ENCODE data around the gene PLXNA2. TPM values are rescaled to one million over a fixed set of nuclear protein-coding genes. Genes with fewer than 3 reads are reported as not detected.

The PLXNA2 gene
- total RNA-seq, 1 experiment from 2014 or later: 0.89 TPM

DNA sequence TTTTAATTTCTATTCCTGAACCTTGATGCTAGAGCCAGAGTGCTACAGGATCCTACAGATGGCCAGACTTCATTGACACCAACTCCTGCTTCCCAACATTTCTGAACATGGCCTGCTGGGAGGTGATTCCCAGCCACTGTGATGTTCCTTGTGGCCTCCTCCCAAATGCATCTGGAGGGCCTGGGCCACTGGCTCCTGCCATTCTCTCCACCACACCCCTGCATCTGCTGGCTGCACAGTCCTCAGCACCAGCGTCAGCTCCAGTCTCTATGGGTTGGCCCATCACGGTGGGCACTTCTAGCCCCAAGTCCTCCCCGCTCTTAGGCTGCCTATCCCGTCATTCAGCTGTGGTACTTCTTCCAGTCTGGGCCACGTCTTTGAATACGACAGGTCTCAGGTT lies 242.1 kb downstream of the PLXNA2 start (continued):
- no peak for TF ChIP-seq ZNF274 (IDR thresholded peaks at IDR 0.05; ENCODE audit: low read depth, low read length)

DNA sequence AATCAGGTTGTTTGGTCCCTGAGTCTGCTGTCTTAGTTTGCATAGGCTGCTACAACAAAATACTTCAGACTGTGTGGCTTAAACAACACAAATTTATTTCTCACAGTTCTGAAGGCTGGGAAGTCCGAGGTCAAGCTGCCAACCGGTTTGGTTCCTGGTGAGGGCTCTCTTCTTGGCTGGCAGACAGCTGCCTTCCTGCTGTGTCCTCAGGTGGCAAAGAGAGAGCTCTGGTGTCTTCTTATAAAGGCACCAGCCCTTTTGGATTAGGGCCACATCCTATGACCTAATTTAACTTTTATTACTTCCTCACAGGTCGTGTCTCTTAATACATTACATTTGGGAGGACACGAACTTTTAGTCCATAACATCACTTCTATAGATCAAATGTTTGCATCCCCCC lies 243.7 kb downstream of the PLXNA2 start:
- intact Hi-C loops (cut with micrococcal nuclease): no loop called here
- Histone ChIP-seq H3K4me1 (ENCODE audit: control insufficient read depth in 1 of 2, insufficient read depth in 2 of 2, low read length in 2 of 2) (no peaks in the 10 kb centered on the region), H3K4me2 (ENCODE audit: low read length) (no peak overlapping the region), H3K9me3 (ENCODE audit: control insufficient read depth in 1 of 2, insufficient read depth in 1 of 2, low read depth in 1 of 2, low read length in 2 of 2) (no peaks in the 10 kb centered on the region), H2AFZ (ENCODE audit: low read depth, low read length, poor library complexity, severe bottlenecking) (no peak overlapping the region), H3K27me3 (ENCODE audit: insufficient read depth, low read length) (peaks cover 9% of the 10 kb centered on the region), H4K20me1 (ENCODE audit: insufficient read depth) (no peaks in the 10 kb centered on the region), H3K9ac (ENCODE audit: low read length) (no peak overlapping the region), H3K36me3 (ENCODE audit: control insufficient read depth in 1 of 2, insufficient read depth in 2 of 2, low read length in 2 of 2) (no peaks in the 10 kb centered on the region), H3K9me2 (ENCODE audit: insufficient read depth) (no peaks in the 10 kb centered on the region), H3K27ac (ENCODE audit: low read depth, low read length) (no peak overlapping the region), H3K4me3 (replicated peaks in 1 of 2; ENCODE audit: low read depth in 1 of 2, low read length in 2 of 2) (no peak overlapping the region), H3K79me2 (ENCODE audit: insufficient read depth, low read length) (no peaks in the 10 kb centered on the region)
- ChIA-PET CTCF (interaction anchor here (0.5 kb wide), 1 partner anchor 32 kb away, joined by 3 read pairs; no protein-coding TSS in a partner anchor), RAD21 (ENCODE audit: low non-redundant PET in 1 of 2, low total read pairs in 2 of 2, uncharacterized antibody in 2 of 2, unreplicated experiment in 2 of 2) (no interaction called here), POLR2A (no interaction called here)
- TF ChIP-seq POLR2A (IDR thresholded peaks at IDR 0.05; ENCODE audit: borderline replicate concordance, extremely low read depth, insufficient read depth, insufficient read length) (no peak), ZFX (IDR thresholded peaks at IDR 0.05) (no peak), YY1 (IDR thresholded peaks at IDR 0.05; ENCODE audit: extremely low read depth, insufficient replicate concordance, low read depth, low read length) (no peak), RAD21 (IDR thresholded peaks at IDR 0.05; ENCODE audit: low read depth) (no peak), ELF1 (IDR thresholded peaks at IDR 0.05; ENCODE audit: borderline replicate concordance, low read depth) (no peak), CEBPB (IDR thresholded peaks at IDR 0.05; ENCODE audit: low read depth) (no peak), JUND (IDR thresholded peaks at IDR 0.05) (no peak)
- TF ChIP-seq, protein P1, sequence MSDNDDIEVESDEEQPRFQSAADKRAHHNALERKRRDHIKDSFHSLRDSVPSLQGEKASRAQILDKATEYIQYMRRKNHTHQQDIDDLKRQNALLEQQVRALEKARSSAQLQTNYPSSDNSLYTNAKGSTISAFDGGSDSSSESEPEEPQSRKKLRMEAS (IDR thresholded peaks at IDR 0.05): no peak
- TF ChIP-seq, protein P2, sequence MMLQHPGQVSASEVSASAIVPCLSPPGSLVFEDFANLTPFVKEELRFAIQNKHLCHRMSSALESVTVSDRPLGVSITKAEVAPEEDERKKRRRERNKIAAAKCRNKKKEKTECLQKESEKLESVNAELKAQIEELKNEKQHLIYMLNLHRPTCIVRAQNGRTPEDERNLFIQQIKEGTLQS (IDR thresholded peaks at IDR 0.05): no peak
- no peak for ATAC-seq
- no peak for DNase-seq (ENCODE audit: low read depth, low spot score)
- no TSS peak for BruUV-seq (replicated peaks)

DNA sequence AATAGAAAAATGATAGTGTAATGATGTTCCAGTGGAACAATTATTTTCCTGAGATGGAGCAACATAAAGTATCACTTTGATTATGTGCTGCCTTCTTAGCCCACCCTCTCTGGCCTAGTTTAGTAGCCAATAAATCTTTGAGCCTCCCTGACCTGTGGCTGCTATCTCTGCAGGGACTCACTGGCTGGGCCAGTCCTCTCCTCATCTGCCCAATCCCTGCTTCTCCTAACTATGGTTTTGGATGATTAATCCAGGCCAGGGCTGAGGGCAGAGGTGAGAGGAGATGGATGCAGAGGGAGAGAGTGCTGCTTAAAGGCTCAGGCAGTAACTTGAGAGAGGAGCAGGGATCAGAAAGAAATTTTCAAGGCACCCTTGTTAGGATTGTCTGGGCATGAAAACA lies 244.2 kb downstream of the PLXNA2 start:
- no peaks in the 10 kb centered on the region for H3K4me1 ChIP-seq (ENCODE audit: control insufficient read depth in 1 of 2, insufficient read depth in 2 of 2, low read length in 2 of 2)
- H3K27ac ChIP-seq (ENCODE audit: low read depth, low read length): no peak overlapping the region
- CTCF ChIA-PET: interaction anchor here (0.9 to 2.9 kb wide), 2 partner anchors 115 to 245 kb away, joined by 3 to 32 read pairs; no protein-coding TSS in a partner anchor
- RAD21 ChIA-PET (ENCODE audit: low non-redundant PET in 1 of 2, low total read pairs in 2 of 2, uncharacterized antibody in 2 of 2, unreplicated experiment in 2 of 2): no interaction called here
- H3K4me2 ChIP-seq (ENCODE audit: low read length): no peak overlapping the region
- no peak for DNase-seq (ENCODE audit: low read depth, low spot score)
- no peaks in the 10 kb centered on the region for H3K36me3 ChIP-seq (ENCODE audit: control insufficient read depth in 1 of 2, insufficient read depth in 2 of 2, low read length in 2 of 2)
- TF ChIP-seq ELF1 (IDR thresholded peaks at IDR 0.05; ENCODE audit: borderline replicate concordance, low read depth) (no peak), ZNF274 (IDR thresholded peaks at IDR 0.05; ENCODE audit: low read depth, low read length) (no peak), EGR1 (IDR thresholded peaks at IDR 0.05; ENCODE audit: low read depth) (no peak), YY1 (IDR thresholded peaks at IDR 0.05; ENCODE audit: extremely low read depth, insufficient replicate concordance, low read depth, low read length) (no peak), CEBPB (IDR thresholded peaks at IDR 0.05; ENCODE audit: low read depth) (no peak), SRF (IDR thresholded peaks at IDR 0.05; ENCODE audit: low read depth) (no peak), SIN3A (IDR thresholded peaks at IDR 0.05; ENCODE audit: low read depth) (no peak), JUND (IDR thresholded peaks at IDR 0.05) (no peak), SP1 (IDR thresholded peaks at IDR 0.05; ENCODE audit: low read depth) (no peak), POLR2A (IDR thresholded peaks at IDR 0.05; ENCODE audit: borderline replicate concordance, extremely low read depth, insufficient read depth, insufficient read length) (no peak)
- TF ChIP-seq, protein P3, sequence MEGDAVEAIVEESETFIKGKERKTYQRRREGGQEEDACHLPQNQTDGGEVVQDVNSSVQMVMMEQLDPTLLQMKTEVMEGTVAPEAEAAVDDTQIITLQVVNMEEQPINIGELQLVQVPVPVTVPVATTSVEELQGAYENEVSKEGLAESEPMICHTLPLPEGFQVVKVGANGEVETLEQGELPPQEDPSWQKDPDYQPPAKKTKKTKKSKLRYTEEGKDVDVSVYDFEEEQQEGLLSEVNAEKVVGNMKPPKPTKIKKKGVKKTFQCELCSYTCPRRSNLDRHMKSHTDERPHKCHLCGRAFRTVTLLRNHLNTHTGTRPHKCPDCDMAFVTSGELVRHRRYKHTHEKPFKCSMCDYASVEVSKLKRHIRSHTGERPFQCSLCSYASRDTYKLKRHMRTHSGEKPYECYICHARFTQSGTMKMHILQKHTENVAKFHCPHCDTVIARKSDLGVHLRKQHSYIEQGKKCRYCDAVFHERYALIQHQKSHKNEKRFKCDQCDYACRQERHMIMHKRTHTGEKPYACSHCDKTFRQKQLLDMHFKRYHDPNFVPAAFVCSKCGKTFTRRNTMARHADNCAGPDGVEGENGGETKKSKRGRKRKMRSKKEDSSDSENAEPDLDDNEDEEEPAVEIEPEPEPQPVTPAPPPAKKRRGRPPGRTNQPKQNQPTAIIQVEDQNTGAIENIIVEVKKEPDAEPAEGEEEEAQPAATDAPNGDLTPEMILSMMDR (IDR thresholded peaks at IDR 0.05 in 2 of 3, conservative IDR thresholded peaks at IDR 0.05 in 1 of 3; ENCODE audit: borderline replicate concordance in 1 of 3, insufficient read depth in 1 of 3, low read depth in 2 of 3, low read length in 2 of 3): no peak
- TF ChIP-seq, protein P1 (IDR thresholded peaks at IDR 0.05): no peak
- H3K9me2 ChIP-seq (ENCODE audit: insufficient read depth): no peaks in the 10 kb centered on the region
- H3K27me3 ChIP-seq (ENCODE audit: insufficient read depth, low read length): peaks cover 14% of the 10 kb centered on the region
- no peak for ATAC-seq
- no peaks in the 10 kb centered on the region for H3K9me3 ChIP-seq (ENCODE audit: control insufficient read depth in 1 of 2, insufficient read depth in 1 of 2, low read depth in 1 of 2, low read length in 2 of 2)
- POLR2A ChIA-PET: no interaction called here
- no TSS peak for BruUV-seq (replicated peaks)
- no peaks in the 10 kb centered on the region for H4K20me1 ChIP-seq (ENCODE audit: insufficient read depth)
- no peak overlapping the region for H3K9ac ChIP-seq (ENCODE audit: low read length)
- H2AFZ ChIP-seq (ENCODE audit: low read depth, low read length, poor library complexity, severe bottlenecking): no peak overlapping the region
- intact Hi-C loops (cut with micrococcal nuclease): no loop called here
- no peak overlapping the region for H3K4me3 ChIP-seq (replicated peaks in 1 of 2; ENCODE audit: low read depth in 1 of 2, low read length in 2 of 2)
- no peaks in the 10 kb centered on the region for H3K79me2 ChIP-seq (ENCODE audit: insufficient read depth, low read length)

Measured in HCT116 (cell line).